PC-9 (cell line): ENCODE data around the gene TRIM58. TPM values are rescaled to one million over a fixed set of nuclear protein-coding genes. Genes with fewer than 3 reads are reported as not detected.

Experiments used
- BruUV-seq: library from RNA; stranded (reverse); fragments of 400-500 nt; replicated peaks from 2 replicates; lab custom pipeline; 2021; lab: Mats Ljungman, UMichigan
- CTCF ChIA-PET: fragments of 300-600 bp; sonication (Branson Sonifier 250); formaldehyde crosslinking; loops from one replicate; lab custom pipeline; 2022; ENCODE audit warnings: antibody characterized with exemption; lab: Charles Lee
- POLR2A ChIA-PET: fragments of 300-600 bp; sonication (Branson Sonifier 250); formaldehyde crosslinking; loops from one replicate; lab custom pipeline; 2022; ENCODE audit warnings: antibody characterized with exemption; ENCODE audit not compliant: unreplicated experiment; lab: Charles Lee
- DNase-seq, 2 experiments: peaks; one replicate each; pipeline versions ENCODE4 v3.0.0 to v3.0.0-alpha.2; 2015 to 2022; ENCODE audit warnings: mixed read lengths in 1 of 2
- H2AFZ ChIP-seq: fragments of 200-600 bp; sonication (generic); 2 replicates; pipeline ENCODE4 v1.8.1; 2017; ENCODE audit warnings: antibody characterized with exemption
- H3F3A ChIP-seq: fragments of 200-600 bp; sonication (generic); 2 replicates; pipeline ENCODE4 v1.8.1; 2017; ENCODE audit warnings: antibody characterized with exemption, mild to moderate bottlenecking, low read depth; ENCODE audit not compliant: insufficient read depth
- H3K27ac ChIP-seq: fragments of 200-600 bp; sonication (generic); 2 replicates; pipeline ENCODE4 v1.6.1; 2016; ENCODE audit warnings: mixed run types
- H3K27me3 ChIP-seq: fragments of 200-600 bp; sonication (generic); 2 replicates; pipeline ENCODE4 v1.6.1; 2016; ENCODE audit warnings: low read depth, mixed run types; ENCODE audit not compliant: insufficient read depth
- H3K36me3 ChIP-seq: fragments of 200-600 bp; sonication (generic); 2 replicates; pipeline ENCODE4 v1.6.1; 2016; ENCODE audit warnings: low read depth, mixed run types
- H3K4me1 ChIP-seq: fragments of 200-600 bp; sonication (generic); replicated peaks from 2 replicates; pipeline ENCODE4 v1.6.1; 2016; ENCODE audit warnings: mixed run types; ENCODE audit not compliant: insufficient read depth
- H3K4me2 ChIP-seq: fragments of 200-600 bp; sonication (generic); 2 replicates; pipeline ENCODE4 v1.6.1; 2017; ENCODE audit warnings: mixed run types
- H3K4me3 ChIP-seq: fragments of 200-600 bp; sonication (generic); 2 replicates; pipeline ENCODE4 v1.6.1; 2016; ENCODE audit warnings: mixed run types
- H3K79me2 ChIP-seq: fragments of 200-600 bp; sonication (generic); 2 replicates; pipeline ENCODE4 v1.6.1; 2017; ENCODE audit warnings: low read depth, mixed run types
- H3K9me2 ChIP-seq: fragments of 200-600 bp; sonication (generic); 2 replicates; pipeline ENCODE4 v1.8.1; 2017; ENCODE audit warnings: mild to moderate bottlenecking; ENCODE audit not compliant: insufficient read depth
- H3K9me3 ChIP-seq: fragments of 200-600 bp; sonication (generic); 2 replicates; pipeline ENCODE4 v1.8.1; 2016; ENCODE audit warnings: low read depth; ENCODE audit not compliant: insufficient read depth
- H4K20me1 ChIP-seq: fragments of 200-600 bp; sonication (generic); 2 replicates; pipeline ENCODE4 v1.8.1; 2017; ENCODE audit not compliant: insufficient read depth
- CTCF ChIP-seq: fragments of 200-600 bp; sonication (generic); conservative IDR thresholded peaks from 2 replicates; pipeline ENCODE4 v1.6.1; 2017; ENCODE audit warnings: mixed run types, antibody characterized with exemption, mild to moderate bottlenecking, moderate library complexity
- EZH2 ChIP-seq: fragments of 200-600 bp; sonication (generic); IDR thresholded peaks from 2 replicates; pipeline ENCODE4 v1.8.0; 2017; ENCODE audit warnings: antibody characterized with exemption, low read depth
- intact Hi-C: fragments of 100-400 bp; cut with micrococcal nuclease; formaldehyde crosslinking; loops from one replicate; pipeline ENCODE4 v1.10.0; 2022; ENCODE audit not compliant: unreplicated experiment
- total RNA-seq: library from RNA; stranded (reverse); gene quantifications from 2 replicates; pipeline ENCODE4 v1.2.3, GENCODE V29; 2021

TRIM58 gene
- total RNA-seq, 1 experiment from 2014 or later, result not detected

- ChIA-PET CTCF (no interaction called here), POLR2A (no interaction called here)
Observed at GRCh38 chr1:247864644-247865043, 7.7 kb downstream of the TRIM58 start.

GRCh38 chr1:247865416-247865815 lies 8.4 kb downstream of the TRIM58 start:
- intact Hi-C loops, result no loop called here
- BruUV-seq, result no TSS peak
- H3K27ac ChIP-seq, result no peak overlapping the region
- no peaks in the 10 kb centered on the region for H4K20me1 ChIP-seq
- H3K4me1 ChIP-seq, result no peaks in the 10 kb centered on the region
- H3K4me3 ChIP-seq, result no peak overlapping the region
- no peaks in the 10 kb centered on the region for H3K36me3 ChIP-seq
- H3K9me2 ChIP-seq, result no peaks in the 10 kb centered on the region
- H3K4me2 ChIP-seq, result no peak overlapping the region
- TF ChIP-seq EZH2 (no peak), CTCF (no peak)
- CTCF ChIA-PET, result no interaction called here
- POLR2A ChIA-PET, result no interaction called here
- DNase-seq, result no peak
- H2AFZ ChIP-seq, result no peak overlapping the region
- no peaks in the 10 kb centered on the region for H3K9me3 ChIP-seq
- H3K79me2 ChIP-seq, result no peaks in the 10 kb centered on the region
- 0 out of 2 replicates have a peak, but pooled peaks cover 6% of the 10 kb centered on the region for H3K27me3 ChIP-seq
- H3F3A ChIP-seq, result no peaks in the 10 kb centered on the region

More at GRCh38 chr1:247864644-247865043, 7.7 kb downstream of the TRIM58 start:
- Histone ChIP-seq H2AFZ (no peak overlapping the region), H3K4me1 (no peaks in the 10 kb centered on the region), H3K79me2 (no peaks in the 10 kb centered on the region), H3K9me2 (no peaks in the 10 kb centered on the region), H3K9me3 (no peaks in the 10 kb centered on the region), H3K36me3 (no peaks in the 10 kb centered on the region), H3K4me3 (no peak overlapping the region), H3K4me2 (no peak overlapping the region), H3K27ac (no peak overlapping the region), H3K27me3 (0 out of 2 replicates have a peak, but pooled peaks cover 6% of the 10 kb centered on the region), H3F3A (no peaks in the 10 kb centered on the region), H4K20me1 (no peaks in the 10 kb centered on the region)
- no TSS peak for BruUV-seq
- intact Hi-C loops, result no loop called here
- TF ChIP-seq CTCF (no peak), EZH2 (no peak)
- no peak for DNase-seq

- H3K4me3 ChIP-seq, result no peak overlapping the region
- ChIA-PET CTCF (no interaction called here), POLR2A (no interaction called here)
- H3K27me3 ChIP-seq, result no peaks in the 10 kb centered on the region
- no peaks in the 10 kb centered on the region for H3K79me2 ChIP-seq
- no peak overlapping the region for H2AFZ ChIP-seq
- H3F3A ChIP-seq, result no peaks in the 10 kb centered on the region
- DNase-seq, result no peak
- intact Hi-C loops, result no loop called here
- H4K20me1 ChIP-seq, result no peaks in the 10 kb centered on the region
- no peaks in the 10 kb centered on the region for H3K4me1 ChIP-seq
- H3K4me2 ChIP-seq, result no peak overlapping the region
- BruUV-seq, result no TSS peak
- H3K36me3 ChIP-seq, result no peaks in the 10 kb centered on the region
- TF ChIP-seq EZH2, result no peak
- no peak for TF ChIP-seq CTCF
- no peak overlapping the region for H3K27ac ChIP-seq
- H3K9me3 ChIP-seq, result no peaks in the 10 kb centered on the region
- no peaks in the 10 kb centered on the region for H3K9me2 ChIP-seq
Observed at GRCh38 chr1:247883346-247883745, 26.4 kb downstream of the TRIM58 start.
